Parathyroid adenoma (tissue), 2 donors: ENCODE results near the gene ACTR3.

ENCODE experiments used
- H2AFZ ChIP-seq: fragments of 300-600 bp; sonication (generic); one replicate; pipeline ENCODE4 v1.7.0; 2017; ENCODE audit warnings: antibody characterized with exemption, mild to moderate bottlenecking
- H3K27ac ChIP-seq: fragments of 300-600 bp; sonication (generic); one replicate; pipeline ENCODE4 v1.7.0; 2017
- H3K27me3 ChIP-seq: fragments of 300-600 bp; sonication (generic); one replicate; pipeline ENCODE4 v1.7.0; 2017; ENCODE audit warnings: low read length; ENCODE audit not compliant: control insufficient read depth, insufficient read depth
- H3K36me3 ChIP-seq: fragments of 300-600 bp; sonication (generic); one replicate; pipeline ENCODE4 v1.7.0; 2017; ENCODE audit warnings: low read length; ENCODE audit not compliant: control insufficient read depth, insufficient read depth
- H3K4me1 ChIP-seq: fragments of 300-600 bp; sonication (generic); one replicate; pipeline ENCODE4 v1.7.0; 2017; ENCODE audit warnings: control low read depth
- H3K4me2 ChIP-seq: fragments of 300-600 bp; sonication (generic); one replicate; pipeline ENCODE4 v1.7.0; 2017; ENCODE audit warnings: low read length
- H3K4me3 ChIP-seq: fragments of 300-600 bp; sonication (generic); one replicate; pipeline ENCODE4 v1.7.0; 2017; ENCODE audit warnings: low read depth, low read length
- H3K79me2 ChIP-seq: fragments of 300-600 bp; sonication (generic); one replicate; pipeline ENCODE4 v1.7.0; 2017; ENCODE audit warnings: control low read depth
- H3K9ac ChIP-seq: fragments of 300-600 bp; sonication (generic); one replicate; pipeline ENCODE4 v1.7.0; 2017; ENCODE audit warnings: mild to moderate bottlenecking
- H3K9me3 ChIP-seq: fragments of 300-600 bp; sonication (generic); one replicate; pipeline ENCODE4 v1.7.0; 2017; ENCODE audit warnings: low read length; ENCODE audit not compliant: control insufficient read depth
- TF ChIP-seq, protein P1 (sequence below): fragments of 300-600 bp; sonication (generic); IDR thresholded peaks from one replicate; pipeline ENCODE4 v1.7.0; 2017; ENCODE audit warnings: antibody characterized with exemption, mild to moderate bottlenecking
- donor health status: primary hyperparathyroidism.

Gene ACTR3

DNA sequence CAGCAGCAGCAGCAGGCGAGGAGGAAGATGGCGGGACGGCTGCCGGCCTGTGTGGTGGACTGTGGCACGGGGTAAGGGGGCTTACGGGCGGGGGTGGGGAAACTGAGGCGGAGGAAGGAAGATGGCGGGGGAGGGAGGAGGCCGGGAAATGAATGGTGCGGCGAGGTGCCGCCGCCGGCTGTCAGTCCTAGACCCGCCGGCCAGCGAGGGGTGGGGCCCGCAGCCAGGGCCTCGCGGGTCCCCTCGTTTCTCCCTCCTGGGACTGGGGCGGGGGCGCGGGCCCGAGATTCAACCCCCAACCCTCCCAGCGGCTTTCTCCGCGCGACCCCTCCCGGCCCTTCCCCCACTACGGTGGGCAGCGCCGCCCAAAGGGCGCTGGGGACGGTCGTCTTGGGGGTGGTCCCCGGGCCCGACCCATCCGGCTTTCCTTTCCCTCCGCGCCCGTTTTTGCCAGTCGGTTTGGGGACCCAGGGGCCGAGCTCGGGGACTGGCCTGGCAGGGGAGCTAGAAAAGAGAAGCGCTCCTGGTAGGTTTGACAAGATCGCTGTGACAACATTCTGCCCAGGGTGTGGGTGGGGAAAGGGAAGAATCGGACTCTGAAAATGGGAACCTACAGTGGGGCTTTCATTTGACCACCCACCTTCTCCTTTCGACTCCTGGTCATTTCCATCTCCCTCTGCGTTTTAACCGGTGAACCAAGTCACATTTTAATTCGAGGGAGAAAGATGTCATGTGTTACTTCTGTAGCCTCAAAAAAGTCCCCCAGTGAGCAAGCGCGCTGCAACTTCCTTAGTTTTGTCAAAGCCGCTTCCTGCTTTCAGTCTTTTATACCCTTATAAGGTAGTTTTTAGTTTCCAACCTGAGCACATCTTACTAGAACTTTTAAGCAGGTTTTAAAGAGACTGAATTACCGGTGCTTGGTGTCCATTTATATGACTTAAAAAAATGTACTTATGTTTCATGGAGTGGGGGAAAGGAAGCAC, 655 bp downstream of the ACTR3 start:
- Histone ChIP-seq H3K27ac (peak overlapping the region; percentile 93), H3K4me1 (peaks cover 6% of the 10 kb centered on the region), H3K27me3 (no peaks in the 10 kb centered on the region), H3K4me3 (peak overlapping the region; percentile 85), H3K4me2 (peak overlapping the region; percentile 80), H3K9me3 (no peaks in the 10 kb centered on the region), H2AFZ (peak overlapping the region; percentile 77), H3K79me2 (peaks cover 21% of the 10 kb centered on the region), H3K36me3 (no peaks in the 10 kb centered on the region), H3K9ac (peak overlapping the region; percentile 93)
- TF ChIP-seq, protein P1, sequence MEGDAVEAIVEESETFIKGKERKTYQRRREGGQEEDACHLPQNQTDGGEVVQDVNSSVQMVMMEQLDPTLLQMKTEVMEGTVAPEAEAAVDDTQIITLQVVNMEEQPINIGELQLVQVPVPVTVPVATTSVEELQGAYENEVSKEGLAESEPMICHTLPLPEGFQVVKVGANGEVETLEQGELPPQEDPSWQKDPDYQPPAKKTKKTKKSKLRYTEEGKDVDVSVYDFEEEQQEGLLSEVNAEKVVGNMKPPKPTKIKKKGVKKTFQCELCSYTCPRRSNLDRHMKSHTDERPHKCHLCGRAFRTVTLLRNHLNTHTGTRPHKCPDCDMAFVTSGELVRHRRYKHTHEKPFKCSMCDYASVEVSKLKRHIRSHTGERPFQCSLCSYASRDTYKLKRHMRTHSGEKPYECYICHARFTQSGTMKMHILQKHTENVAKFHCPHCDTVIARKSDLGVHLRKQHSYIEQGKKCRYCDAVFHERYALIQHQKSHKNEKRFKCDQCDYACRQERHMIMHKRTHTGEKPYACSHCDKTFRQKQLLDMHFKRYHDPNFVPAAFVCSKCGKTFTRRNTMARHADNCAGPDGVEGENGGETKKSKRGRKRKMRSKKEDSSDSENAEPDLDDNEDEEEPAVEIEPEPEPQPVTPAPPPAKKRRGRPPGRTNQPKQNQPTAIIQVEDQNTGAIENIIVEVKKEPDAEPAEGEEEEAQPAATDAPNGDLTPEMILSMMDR = no peak

DNA sequence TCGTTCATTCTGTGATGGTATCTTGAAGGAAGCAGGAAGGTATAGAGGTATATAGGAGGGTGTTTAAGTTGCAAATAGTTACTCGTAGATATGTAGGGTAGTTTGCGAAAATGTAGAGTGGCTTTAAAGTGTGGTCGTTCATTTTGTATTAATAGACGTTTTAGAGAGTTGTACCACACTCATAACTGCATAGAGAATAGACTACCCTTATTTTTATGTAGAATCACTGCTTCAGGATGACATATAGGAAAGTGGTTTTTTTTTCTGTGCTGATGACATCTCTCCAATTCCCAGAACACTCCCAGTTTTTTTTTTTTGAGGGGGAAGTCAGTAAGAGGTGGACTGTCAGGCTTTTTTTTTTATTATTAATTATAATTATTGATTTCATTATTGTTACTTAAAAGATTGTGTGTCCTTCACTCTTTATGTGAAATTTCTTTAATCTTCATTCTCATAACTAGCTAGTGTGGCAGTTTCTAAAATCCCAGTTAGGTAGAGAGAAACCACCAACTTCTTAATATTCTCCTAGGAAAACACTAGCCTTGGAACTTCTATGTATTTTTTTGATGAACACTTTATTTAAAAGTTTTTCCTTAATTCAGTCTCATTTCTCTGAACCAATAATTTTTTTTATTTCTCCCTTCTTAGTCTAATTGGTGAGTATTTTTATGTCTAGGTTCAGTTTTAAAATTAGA, 1.5 kb downstream of the ACTR3 start:
- Histone ChIP-seq H3K27ac (peak overlapping the region; percentile 93), H3K36me3 (no peaks in the 10 kb centered on the region), H3K79me2 (peaks cover 21% of the 10 kb centered on the region), H2AFZ (peak overlapping the region; percentile 77), H3K9ac (no peak overlapping the region), H3K4me3 (peak overlapping the region; percentile 85), H3K27me3 (no peaks in the 10 kb centered on the region), H3K9me3 (no peaks in the 10 kb centered on the region), H3K4me2 (peak overlapping the region; percentile 80), H3K4me1 (peaks cover 11% of the 10 kb centered on the region)
- TF ChIP-seq, protein P1 = no peak

DNA sequence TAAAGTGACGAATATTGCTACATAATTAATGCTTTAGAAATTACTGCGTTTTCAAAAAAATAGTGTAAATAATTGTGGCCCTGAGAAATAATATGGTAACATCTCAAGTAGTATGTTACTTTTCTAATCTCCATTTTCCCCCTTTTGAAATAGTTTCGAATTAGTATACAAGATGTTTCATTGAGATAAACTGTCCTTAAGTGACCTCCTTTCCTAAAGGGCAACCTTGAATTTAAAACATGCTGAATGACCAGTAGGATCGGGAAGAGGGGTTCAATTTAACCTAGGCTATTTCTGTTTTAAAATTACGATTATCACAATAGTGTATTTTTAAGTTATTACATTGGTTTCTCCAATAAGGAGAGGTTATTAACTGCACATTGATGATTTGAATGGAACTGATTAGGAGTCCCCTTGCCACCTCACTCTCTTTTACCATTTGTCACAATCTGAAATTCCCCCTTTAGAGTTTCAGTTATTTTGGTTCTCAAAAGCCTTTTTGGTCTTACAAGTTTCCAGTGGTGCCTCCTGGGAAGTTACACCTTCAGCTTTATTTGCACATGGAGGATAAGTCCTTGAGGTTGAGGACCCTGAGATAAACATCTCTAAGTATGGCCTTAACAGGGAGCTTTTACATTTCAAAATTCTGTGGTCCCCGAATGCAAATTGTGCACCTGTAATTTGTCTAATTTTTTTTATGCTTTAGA, 2.3 kb downstream of the ACTR3 start:
- Histone ChIP-seq H3K4me2 (peak overlapping the region; percentile 34), H3K9ac (no peak overlapping the region), H3K27me3 (no peaks in the 10 kb centered on the region), H2AFZ (no peak overlapping the region), H3K4me3 (peak overlapping the region; percentile 43), H3K27ac (no peak overlapping the region), H3K4me1 (peaks cover 12% of the 10 kb centered on the region), H3K36me3 (no peaks in the 10 kb centered on the region), H3K9me3 (no peaks in the 10 kb centered on the region), H3K79me2 (peaks cover 21% of the 10 kb centered on the region)
- TF ChIP-seq, protein P1 = no peak

DNA sequence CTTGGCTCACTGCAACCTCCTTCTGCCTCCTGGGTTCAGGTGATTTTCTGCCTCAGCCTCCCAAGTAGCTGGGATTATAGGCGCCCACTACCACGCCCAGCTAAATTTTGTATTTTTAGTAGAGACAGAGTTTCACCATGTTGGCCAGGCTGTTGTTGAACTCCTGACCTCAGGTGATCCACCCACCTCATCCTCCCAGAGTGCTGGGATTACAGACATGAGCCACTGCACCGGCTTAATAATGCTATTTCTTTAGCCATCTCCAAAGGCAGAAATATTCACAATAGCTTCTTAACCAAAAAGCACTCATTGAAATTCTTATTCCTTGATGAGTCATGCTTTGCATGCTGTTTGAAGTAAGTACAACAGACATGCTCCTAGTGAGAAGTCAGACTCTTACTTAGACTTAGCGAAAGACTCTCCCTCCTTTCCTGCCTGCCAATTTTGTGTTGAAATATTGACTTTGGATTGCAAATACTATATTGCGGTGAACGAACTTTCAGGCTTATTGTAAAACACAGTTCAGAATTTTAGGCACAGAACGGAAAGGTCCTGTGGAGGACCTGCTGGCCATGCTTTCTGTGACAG, 4.4 kb downstream of the ACTR3 start:
- H3K9ac ChIP-seq = no peak overlapping the region
- no peaks in the 10 kb centered on the region for H3K9me3 ChIP-seq
- no peak overlapping the region for H3K27ac ChIP-seq
- H3K27me3 ChIP-seq = no peaks in the 10 kb centered on the region
- H3K36me3 ChIP-seq = no peaks in the 10 kb centered on the region
- H3K79me2 ChIP-seq = peaks cover 28% of the 10 kb centered on the region
- no peak overlapping the region for H3K4me3 ChIP-seq
- H3K4me1 ChIP-seq = peaks cover 12% of the 10 kb centered on the region
- H3K4me2 ChIP-seq = no peak overlapping the region
- H2AFZ ChIP-seq = no peak overlapping the region
- TF ChIP-seq, protein P1 = no peak
